Activated T-cell treated with anti-CD3 and anti-CD28 coated beads, Interleukin-2, amount 50 U/mL, for 72 hours (primary cell): ENCODE results near the gene PCDHA3. TPM values are rescaled to one million over a fixed set of nuclear protein-coding genes. Genes with fewer than 3 reads are reported as not detected.
"Not testable (repeated sequence)": the region's sequence is repeated elsewhere in the genome, so short reads cannot be mapped to it uniquely, and the experiment has no call there.

Experiments used
- ATAC-seq, 2 donors: fragments of 150-1000 bp; cut with Tn5 transposase; replicated peaks in 1 of 2; 2 replicates each; pipeline ENCODE4 v1.10.0; 2021; ENCODE audit warnings: moderate library complexity in 2 of 2, mild to moderate bottlenecking in 1 of 2
- DNase-seq, 2 donors: peaks; one replicate each; pipeline ENCODE4 v3.0.0; 2021 to 2022; ENCODE audit warnings: mixed read lengths in 1 of 2
- H3K27ac Mint-ChIP-seq: one replicate; pipeline ENCODE4 v1.8.0; 2022; ENCODE audit warnings: mild to moderate bottlenecking, moderate library complexity, mixed read lengths
- H3K27me3 Mint-ChIP-seq: one replicate; pipeline ENCODE4 v1.8.0; 2022; ENCODE audit warnings: low read depth, mixed read lengths
- H3K36me3 Mint-ChIP-seq, 2 donors: one replicate each; pipeline ENCODE4 v1.8.0; 2022; ENCODE audit warnings: mixed read lengths in 2 of 2, mild to moderate bottlenecking in 1 of 2; ENCODE audit not compliant: insufficient read depth in 2 of 2
- H3K4me1 Mint-ChIP-seq: one replicate; pipeline ENCODE4 v1.8.0; 2022; ENCODE audit warnings: low read depth, mixed read lengths
- H3K4me3 Mint-ChIP-seq, 2 donors: one replicate each; pipeline ENCODE4 v1.8.0; 2022; ENCODE audit warnings: mild to moderate bottlenecking in 2 of 2, mixed read lengths in 2 of 2, moderate library complexity in 2 of 2
- H3K9me3 Mint-ChIP-seq, 2 donors: one replicate each; pipeline ENCODE4 v1.8.0; 2022; ENCODE audit warnings: mixed read lengths in 2 of 2
- total RNA-seq, 2 donors: library from RNA; stranded (reverse); gene quantifications; one replicate each; pipeline ENCODE4 v1.2.3, GENCODE V29; 2022

Gene PCDHA3
- total RNA-seq, 2 donors from 2014 or later: not detected

- H3K4me1 Mint-ChIP-seq, H3K9me3 Mint-ChIP-seq, DNase-seq, H3K4me3 Mint-ChIP-seq, H3K27me3 Mint-ChIP-seq, H3K27ac Mint-ChIP-seq, ATAC-seq: not testable (repeated sequence)
- peaks cover 1 to 12% of the 10 kb centered on the region in 2 donors for H3K36me3 Mint-ChIP-seq
Measured at GRCh38 chr5:140796072-140796717, 4.7 kb upstream of the PCDHA3 start.

GRCh38 chr5:140796718-140797095 lies 4.2 kb upstream of the PCDHA3 start:
- Mint-ChIP-seq H3K9me3 (peaks cover 0 to 6% of the 10 kb centered on the region in 2 donors), H3K36me3 (peaks cover 1 to 14% of the 10 kb centered on the region in 2 donors), H3K27ac (no peak overlapping the region), H3K27me3 (peaks cover 7% of the 10 kb centered on the region), H3K4me3 (no peak overlapping the region), H3K4me1 (no peaks in the 10 kb centered on the region)
- no peak for DNase-seq
- no peak for ATAC-seq

GRCh38 chr5:140801494-140801841 lies 611 bp downstream of the PCDHA3 start:
- H3K27ac Mint-ChIP-seq: no peak overlapping the region

GRCh38 chr5:140802381-140802780 lies 1.5 kb downstream of the PCDHA3 start:
- not testable (repeated sequence) for H3K36me3 Mint-ChIP-seq, H3K4me1 Mint-ChIP-seq, H3K4me3 Mint-ChIP-seq, DNase-seq, H3K27ac Mint-ChIP-seq, H3K27me3 Mint-ChIP-seq, H3K9me3 Mint-ChIP-seq, ATAC-seq

More at GRCh38 chr5:140801494-140801841, 611 bp downstream of the PCDHA3 start:
- Mint-ChIP-seq H3K27me3 (peaks cover 7% of the 10 kb centered on the region), H3K4me3 (no peak overlapping the region), H3K36me3 (peaks cover 2 to 6% of the 10 kb centered on the region in 2 donors), H3K4me1 (no peaks in the 10 kb centered on the region), H3K9me3 (peaks cover 4 to 8% of the 10 kb centered on the region in 2 donors)
- DNase-seq (no peak), ATAC-seq (no peak)

- H3K9me3 Mint-ChIP-seq: peaks cover 4 to 8% of the 10 kb centered on the region in 2 donors
- no peak for ATAC-seq
- no peak overlapping the region for H3K4me3 Mint-ChIP-seq
- DNase-seq: no peak
- peaks cover 7% of the 10 kb centered on the region for H3K27me3 Mint-ChIP-seq
- no peaks in the 10 kb centered on the region for H3K4me1 Mint-ChIP-seq
- H3K27ac Mint-ChIP-seq: no peak overlapping the region
- peaks cover 5 to 6% of the 10 kb centered on the region in 2 donors for H3K36me3 Mint-ChIP-seq
Measured at GRCh38 chr5:140802781-140803271, 2.0 kb downstream of the PCDHA3 start.

GRCh38 chr5:140806834-140807775 lies 6.2 kb downstream of the PCDHA3 start, which contains the start of gene PCDHA4:
Gene PCDHA4, plus strand, starts transcription at chr5:140807068.
- Mint-ChIP-seq H3K4me3 (no peak within 1 kb of the TSS), H3K36me3 (peaks cover 10% of the 10 kb centered on the region in 2 donors), H3K27ac (no peak within 1 kb of the TSS), H3K9me3 (peaks cover 5 to 13% of the 10 kb centered on the region in 2 donors), H3K27me3 (no peaks in the 10 kb centered on the region), H3K4me1 (no peaks in the 10 kb centered on the region)
- ATAC-seq: no peak
- DNase-seq: no peak

- not testable (repeated sequence) for ATAC-seq, H3K4me3 Mint-ChIP-seq, H3K27ac Mint-ChIP-seq, H3K27me3 Mint-ChIP-seq, H3K4me1 Mint-ChIP-seq, DNase-seq
- H3K36me3 Mint-ChIP-seq: peaks cover 10 to 13% of the 10 kb centered on the region in 2 donors
- H3K9me3 Mint-ChIP-seq: peaks cover 8 to 15% of the 10 kb centered on the region in 2 donors
Measured at GRCh38 chr5:140808241-140808888, 7.5 kb downstream of the PCDHA3 start.

GRCh38 chr5:140808889-140809291 lies 8.0 kb downstream of the PCDHA3 start:
- Mint-ChIP-seq H3K9me3 (peaks cover 8 to 13% of the 10 kb centered on the region in 2 donors), H3K27me3 (no peaks in the 10 kb centered on the region), H3K36me3 (peaks cover 9 to 11% of the 10 kb centered on the region in 2 donors), H3K27ac (no peak overlapping the region), H3K4me3 (no peak overlapping the region), H3K4me1 (no peaks in the 10 kb centered on the region)
- DNase-seq: no peak
- no peak for ATAC-seq

GRCh38 chr5:140821375-140822280 lies 20.8 kb downstream of the PCDHA3 start, which contains the start of gene PCDHA5:
Gene PCDHA5, plus strand, starts transcription at chr5:140821613.
- Mint-ChIP-seq H3K9me3 (peaks cover 0 to 3% of the 10 kb centered on the region in 2 donors), H3K4me1 (no peaks in the 10 kb centered on the region), H3K27ac (no peak within 1 kb of the TSS), H3K27me3 (peaks cover 9% of the 10 kb centered on the region), H3K36me3 (peaks cover 3 to 5% of the 10 kb centered on the region in 2 donors), H3K4me3 (no peak within 1 kb of the TSS)
- no peak for ATAC-seq
- peak; percentile 8 to 20 for DNase-seq

GRCh38 chr5:140822281-140822629 lies 21.4 kb downstream of the PCDHA3 start:
- peaks cover 16% of the 10 kb centered on the region for H3K27me3 Mint-ChIP-seq
- H3K36me3 Mint-ChIP-seq: peaks cover 3 to 5% of the 10 kb centered on the region in 2 donors
- DNase-seq: no peak
- H3K4me3 Mint-ChIP-seq: no peak overlapping the region
- H3K4me1 Mint-ChIP-seq: no peaks in the 10 kb centered on the region
- H3K27ac Mint-ChIP-seq: no peak overlapping the region
- no peak for ATAC-seq
- H3K9me3 Mint-ChIP-seq: peaks cover 0 to 7% of the 10 kb centered on the region in 2 donors

GRCh38 chr5:140822969-140823368 lies 22.1 kb downstream of the PCDHA3 start:
- H3K9me3 Mint-ChIP-seq, H3K27ac Mint-ChIP-seq, H3K4me3 Mint-ChIP-seq, H3K36me3 Mint-ChIP-seq, DNase-seq, ATAC-seq, H3K4me1 Mint-ChIP-seq: not testable (repeated sequence)
- peaks cover 17% of the 10 kb centered on the region for H3K27me3 Mint-ChIP-seq

- Mint-ChIP-seq H3K27me3 (peaks cover 20% of the 10 kb centered on the region), H3K36me3 (peaks cover 3 to 9% of the 10 kb centered on the region in 2 donors), H3K4me3 (no peak overlapping the region), H3K9me3 (peaks cover 1 to 7% of the 10 kb centered on the region in 2 donors), H3K27ac (no peak overlapping the region), H3K4me1 (no peaks in the 10 kb centered on the region)
- ATAC-seq (no peak), DNase-seq (no peak)
Measured at GRCh38 chr5:140823475-140823874, 22.6 kb downstream of the PCDHA3 start.
